Measurements from ENCODE around the gene ADAM33.

Gene ADAM33

GRCh38 chr20:3689978-3690377 is 8.2 kb upstream of the ADAM33 start:
- peaks cover 2% of the 10 kb centered on the region; the same call in 1 of the 2 replicates for H3K27me3 ChIP-seq

GRCh38 chr20:3687655-3688054 is 5.8 kb upstream of the ADAM33 start:
- Histone ChIP-seq H3K9ac (no peak overlapping the region), H3K9me3 (no peaks in the 10 kb centered on the region), H3K4me3 (no peak overlapping the region), H3K27ac (no peak overlapping the region), H4K20me1 (no peaks in the 10 kb centered on the region), H3K36me3 (no peaks in the 10 kb centered on the region), H3K27me3 (peaks cover 16% of the 10 kb centered on the region), H3K4me2 (no peak overlapping the region), H3K4me1 (no peaks in the 10 kb centered on the region)
- TF ChIP-seq Cebpa-rat (IDR thresholded peaks at IDR 0.05): no peak

More at GRCh38 chr20:3689978-3690377, 8.2 kb upstream of the ADAM33 start:
- no peak overlapping the region for H3K4me2 ChIP-seq
- no peaks in the 10 kb centered on the region for H3K36me3 ChIP-seq
- H3K27ac ChIP-seq: no peak overlapping the region
- TF ChIP-seq Cebpa-rat (IDR thresholded peaks at IDR 0.05): no peak
- H3K4me1 ChIP-seq: no peaks in the 10 kb centered on the region
- no peaks in the 10 kb centered on the region for H3K9me3 ChIP-seq
- no peak overlapping the region for H3K9ac ChIP-seq
- no peaks in the 10 kb centered on the region for H4K20me1 ChIP-seq
- no peak overlapping the region for H3K4me3 ChIP-seq

- H3K4me2 ChIP-seq: no peak overlapping the region
Observed at GRCh38 chr20:3686867-3687321, 5.1 kb upstream of the ADAM33 start.

GRCh38 chr20:3686421-3686820 is 4.6 kb upstream of the ADAM33 start:
- peaks cover 29% of the 10 kb centered on the region for H3K27me3 ChIP-seq
- no peaks in the 10 kb centered on the region for H4K20me1 ChIP-seq
- H3K27ac ChIP-seq: no peak overlapping the region
- H3K9me3 ChIP-seq: no peaks in the 10 kb centered on the region
- no peaks in the 10 kb centered on the region for H3K4me1 ChIP-seq
- H3K4me2 ChIP-seq: no peak overlapping the region
- TF ChIP-seq Cebpa-rat (IDR thresholded peaks at IDR 0.05): no peak
- no peak overlapping the region for H3K4me3 ChIP-seq
- H3K36me3 ChIP-seq: no peaks in the 10 kb centered on the region
- no peak overlapping the region for H3K9ac ChIP-seq

More at GRCh38 chr20:3686867-3687321, 5.1 kb upstream of the ADAM33 start:
- no peak overlapping the region for H3K27ac ChIP-seq
- H3K9me3 ChIP-seq: no peaks in the 10 kb centered on the region
- no peaks in the 10 kb centered on the region for H3K4me1 ChIP-seq
- no peak overlapping the region for H3K4me3 ChIP-seq
- no peak for TF ChIP-seq Cebpa-rat (IDR thresholded peaks at IDR 0.05)
- no peak overlapping the region for H3K9ac ChIP-seq
- no peaks in the 10 kb centered on the region for H4K20me1 ChIP-seq
- no peaks in the 10 kb centered on the region for H3K36me3 ChIP-seq
- peaks cover 24% of the 10 kb centered on the region for H3K27me3 ChIP-seq

GRCh38 chr20:3685341-3685740 is 3.5 kb upstream of the ADAM33 start:
- TF ChIP-seq Cebpa-rat (IDR thresholded peaks at IDR 0.05): no peak
- no peaks in the 10 kb centered on the region for H3K4me1 ChIP-seq
- peaks cover 39% of the 10 kb centered on the region for H3K27me3 ChIP-seq
- H3K9me3 ChIP-seq: no peaks in the 10 kb centered on the region
- no peak overlapping the region for H3K4me3 ChIP-seq
- no peak overlapping the region for H3K4me2 ChIP-seq
- no peaks in the 10 kb centered on the region for H3K36me3 ChIP-seq
- H4K20me1 ChIP-seq: 0 out of 2 replicates have a peak, but pooled peaks cover 6% of the 10 kb centered on the region
- H3K9ac ChIP-seq: no peak overlapping the region
- H3K27ac ChIP-seq: no peak overlapping the region

GRCh38 chr20:3681352-3681930 is 369 bp downstream of the ADAM33 start:
- Histone ChIP-seq H3K4me3 (no peak overlapping the region), H4K20me1 (peaks cover 6% of the 10 kb centered on the region; the same call in 1 of the 2 replicates), H3K4me2 (no peak overlapping the region), H3K27ac (no peak overlapping the region), H3K27me3 (peaks cover 52% of the 10 kb centered on the region), H3K9ac (no peak overlapping the region), H3K9me3 (no peaks in the 10 kb centered on the region), H3K4me1 (peaks cover 11% of the 10 kb centered on the region), H3K36me3 (no peaks in the 10 kb centered on the region)
- TF ChIP-seq Cebpa-rat (IDR thresholded peaks at IDR 0.05): no peak

- Histone ChIP-seq H3K27me3 (peaks cover 52% of the 10 kb centered on the region), H3K9me3 (no peaks in the 10 kb centered on the region), H3K4me1 (peaks cover 15% of the 10 kb centered on the region), H3K36me3 (no peaks in the 10 kb centered on the region), H4K20me1 (peaks cover 6% of the 10 kb centered on the region; the same call in 1 of the 2 replicates), H3K9ac (no peak overlapping the region), H3K27ac (no peak overlapping the region), H3K4me3 (no peak overlapping the region), H3K4me2 (no peak overlapping the region)
- TF ChIP-seq Cebpa-rat (IDR thresholded peaks at IDR 0.05): no peak
Observed at GRCh38 chr20:3680701-3681351, 984 bp downstream of the ADAM33 start.

- no peak overlapping the region for H3K27ac ChIP-seq
- H3K27me3 ChIP-seq: peaks cover 56% of the 10 kb centered on the region
- H3K36me3 ChIP-seq: no peaks in the 10 kb centered on the region
- H3K9ac ChIP-seq: no peak overlapping the region
- no peaks in the 10 kb centered on the region for H3K9me3 ChIP-seq
- no peak overlapping the region for H3K4me2 ChIP-seq
- no peak overlapping the region for H3K4me3 ChIP-seq
- H4K20me1 ChIP-seq: peaks cover 6% of the 10 kb centered on the region; the same call in 1 of the 2 replicates
- peaks cover 15% of the 10 kb centered on the region for H3K4me1 ChIP-seq
- TF ChIP-seq Cebpa-rat (IDR thresholded peaks at IDR 0.05): no peak
Observed at GRCh38 chr20:3679749-3680700, 1.8 kb downstream of the ADAM33 start.

GRCh38 chr20:3678856-3679720 is 2.7 kb downstream of the ADAM33 start:
- H3K36me3 ChIP-seq: no peaks in the 10 kb centered on the region
- H4K20me1 ChIP-seq: peaks cover 6% of the 10 kb centered on the region; the same call in 1 of the 2 replicates
- no peak for TF ChIP-seq Cebpa-rat (IDR thresholded peaks at IDR 0.05)
- no peak overlapping the region for H3K9ac ChIP-seq
- no peak overlapping the region for H3K4me2 ChIP-seq
- H3K27ac ChIP-seq: no peak overlapping the region
- no peak overlapping the region for H3K4me3 ChIP-seq
- H3K27me3 ChIP-seq: peaks cover 63% of the 10 kb centered on the region
- H3K9me3 ChIP-seq: no peaks in the 10 kb centered on the region
- H3K4me1 ChIP-seq: peaks cover 15% of the 10 kb centered on the region

Data from BLaER1 (cell line).